Activated CD8-positive, alpha-beta memory T cell treated with anti-CD3 and anti-CD28 coated beads, Interleukin-2, amount 50 U/mL, for 4 hours (primary cell): Measurements from ENCODE around the gene PARP14.
"Not testable (repeated sequence)": the region's sequence is repeated elsewhere in the genome, so short reads cannot be mapped to it uniquely, and the experiment has no call there.

Source experiments
- DNase-seq: peaks from one replicate; pipeline ENCODE4 v3.0.0-alpha.2; 2020

PARP14 gene, protein sequence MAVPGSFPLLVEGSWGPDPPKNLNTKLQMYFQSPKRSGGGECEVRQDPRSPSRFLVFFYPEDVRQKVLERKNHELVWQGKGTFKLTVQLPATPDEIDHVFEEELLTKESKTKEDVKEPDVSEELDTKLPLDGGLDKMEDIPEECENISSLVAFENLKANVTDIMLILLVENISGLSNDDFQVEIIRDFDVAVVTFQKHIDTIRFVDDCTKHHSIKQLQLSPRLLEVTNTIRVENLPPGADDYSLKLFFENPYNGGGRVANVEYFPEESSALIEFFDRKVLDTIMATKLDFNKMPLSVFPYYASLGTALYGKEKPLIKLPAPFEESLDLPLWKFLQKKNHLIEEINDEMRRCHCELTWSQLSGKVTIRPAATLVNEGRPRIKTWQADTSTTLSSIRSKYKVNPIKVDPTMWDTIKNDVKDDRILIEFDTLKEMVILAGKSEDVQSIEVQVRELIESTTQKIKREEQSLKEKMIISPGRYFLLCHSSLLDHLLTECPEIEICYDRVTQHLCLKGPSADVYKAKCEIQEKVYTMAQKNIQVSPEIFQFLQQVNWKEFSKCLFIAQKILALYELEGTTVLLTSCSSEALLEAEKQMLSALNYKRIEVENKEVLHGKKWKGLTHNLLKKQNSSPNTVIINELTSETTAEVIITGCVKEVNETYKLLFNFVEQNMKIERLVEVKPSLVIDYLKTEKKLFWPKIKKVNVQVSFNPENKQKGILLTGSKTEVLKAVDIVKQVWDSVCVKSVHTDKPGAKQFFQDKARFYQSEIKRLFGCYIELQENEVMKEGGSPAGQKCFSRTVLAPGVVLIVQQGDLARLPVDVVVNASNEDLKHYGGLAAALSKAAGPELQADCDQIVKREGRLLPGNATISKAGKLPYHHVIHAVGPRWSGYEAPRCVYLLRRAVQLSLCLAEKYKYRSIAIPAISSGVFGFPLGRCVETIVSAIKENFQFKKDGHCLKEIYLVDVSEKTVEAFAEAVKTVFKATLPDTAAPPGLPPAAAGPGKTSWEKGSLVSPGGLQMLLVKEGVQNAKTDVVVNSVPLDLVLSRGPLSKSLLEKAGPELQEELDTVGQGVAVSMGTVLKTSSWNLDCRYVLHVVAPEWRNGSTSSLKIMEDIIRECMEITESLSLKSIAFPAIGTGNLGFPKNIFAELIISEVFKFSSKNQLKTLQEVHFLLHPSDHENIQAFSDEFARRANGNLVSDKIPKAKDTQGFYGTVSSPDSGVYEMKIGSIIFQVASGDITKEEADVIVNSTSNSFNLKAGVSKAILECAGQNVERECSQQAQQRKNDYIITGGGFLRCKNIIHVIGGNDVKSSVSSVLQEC (N-terminal part only)

DNA sequence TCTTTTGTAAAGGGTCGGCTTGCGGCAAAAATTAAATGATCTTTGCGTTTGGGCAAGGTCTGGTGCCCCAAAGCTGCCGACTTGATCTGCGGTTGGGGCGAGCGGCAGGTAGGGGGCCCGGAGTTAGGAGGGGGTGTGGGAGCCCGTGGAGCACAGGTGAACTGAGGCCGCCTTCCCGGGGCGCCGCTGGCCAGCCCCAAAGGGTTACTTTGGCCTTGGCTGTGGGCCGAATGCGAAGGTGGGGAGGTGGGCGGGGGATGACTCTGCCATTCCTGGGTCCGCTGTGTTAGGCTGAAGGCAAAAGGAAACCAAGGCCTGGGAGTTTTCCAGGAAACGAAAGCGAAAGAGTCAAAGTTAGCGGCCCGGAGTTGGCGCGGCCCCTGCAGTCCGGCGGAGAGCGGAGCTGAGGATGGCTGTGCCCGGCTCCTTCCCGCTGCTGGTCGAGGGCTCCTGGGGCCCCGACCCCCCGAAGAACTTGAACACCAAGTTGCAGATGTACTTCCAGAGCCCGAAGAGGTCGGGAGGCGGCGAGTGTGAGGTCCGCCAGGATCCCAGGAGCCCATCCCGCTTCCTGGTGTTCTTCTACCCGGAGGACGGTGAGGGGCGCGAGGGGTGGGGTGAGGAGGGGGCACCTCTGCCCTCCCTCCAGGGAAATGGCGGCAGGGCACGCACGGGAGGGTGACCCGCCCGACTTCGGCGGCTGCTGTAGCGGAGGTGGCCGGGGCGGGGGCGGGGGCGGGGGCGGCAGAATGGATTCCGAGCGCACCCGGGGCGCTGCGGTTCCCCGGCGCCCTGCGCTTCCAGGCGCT lies at the start of gene PARP14:
Gene PARP14, plus strand, starts transcription at position 365 of the 809 bp plus-strand sequence. Its CDS starts 45 bp downstream, at position 410.
- peak; percentile 64 for DNase-seq

DNA sequence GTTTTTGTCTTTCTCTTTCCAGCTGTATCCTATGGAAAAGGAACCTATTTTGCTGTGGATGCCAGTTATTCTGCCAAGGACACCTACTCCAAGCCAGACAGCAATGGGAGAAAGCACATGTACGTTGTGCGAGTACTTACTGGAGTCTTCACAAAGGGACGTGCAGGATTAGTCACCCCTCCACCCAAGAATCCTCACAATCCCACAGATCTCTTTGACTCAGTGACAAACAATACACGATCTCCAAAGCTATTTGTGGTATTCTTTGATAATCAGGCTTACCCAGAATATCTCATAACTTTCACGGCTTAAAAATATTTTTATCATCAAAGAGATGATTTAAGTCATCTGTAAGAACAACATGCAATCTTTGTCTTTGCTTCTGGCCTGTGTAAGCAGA lies 44.9 kb upstream of the PARP14 start:
- DNase-seq, result no peak

DNA sequence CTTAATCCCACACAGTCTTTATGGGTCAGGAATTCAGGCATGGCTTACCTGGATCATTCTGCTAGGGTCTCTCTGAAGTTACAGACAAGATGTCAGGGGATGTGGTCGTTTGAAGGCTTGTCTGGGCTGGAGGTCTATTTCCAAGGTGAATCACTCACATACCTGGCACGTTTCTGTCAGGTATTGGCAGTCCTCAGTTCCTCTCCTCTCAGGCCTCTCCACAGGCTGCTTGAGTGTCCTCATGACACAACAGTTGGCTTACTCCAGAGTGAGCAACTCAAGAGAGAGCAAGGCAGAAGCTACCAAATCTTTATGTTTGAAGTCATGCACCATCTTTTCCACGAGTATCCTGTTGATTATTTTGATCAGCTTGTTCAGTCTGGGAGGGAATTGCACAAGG lies 43.9 kb upstream of the PARP14 start:
- DNase-seq, result no peak

DNA sequence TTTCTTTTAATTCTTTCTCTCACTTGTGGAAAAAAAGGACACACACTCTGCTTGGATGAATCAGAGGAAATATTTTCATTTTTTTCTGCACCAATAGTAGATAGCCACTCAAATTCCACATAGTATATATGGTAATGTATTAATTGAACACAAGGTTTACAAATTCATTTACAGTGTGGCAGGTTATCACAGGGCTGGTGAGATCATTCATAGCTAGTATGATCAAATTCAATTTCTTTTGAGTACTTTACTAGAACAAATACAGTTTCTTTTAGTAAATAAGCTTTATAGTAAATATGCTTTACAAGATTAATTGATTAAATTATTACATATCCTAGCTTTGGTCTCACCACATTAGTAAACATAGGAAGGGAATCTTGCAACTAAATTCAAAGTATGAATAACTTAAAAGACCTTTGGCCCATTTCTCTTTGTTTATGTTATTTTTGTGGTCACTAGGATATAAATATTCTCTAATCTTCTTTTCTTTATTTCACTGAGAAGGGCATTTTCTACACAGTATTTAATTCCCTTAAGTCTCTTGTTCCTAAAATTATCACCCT lies 40.1 kb upstream of the PARP14 start:
- DNase-seq, result no peak

DNA sequence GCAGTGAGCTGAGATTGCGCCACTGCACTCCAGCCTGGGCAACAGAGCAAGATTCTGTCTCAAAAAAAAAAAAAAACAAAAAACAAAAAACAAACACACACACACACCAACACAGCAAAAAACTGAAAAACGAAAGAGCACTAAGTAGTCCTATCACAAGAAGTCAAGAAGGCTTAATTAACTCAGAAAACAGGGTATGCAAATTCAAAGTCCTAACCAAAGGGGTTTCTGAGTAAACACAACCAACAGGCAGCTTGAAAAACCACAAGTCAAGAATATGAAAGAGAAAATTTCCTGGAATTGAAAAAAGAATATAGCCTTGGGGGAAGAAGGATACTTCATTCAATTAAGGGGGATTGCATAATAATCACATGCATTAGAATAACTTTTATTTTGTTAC lies 37.7 kb upstream of the PARP14 start:
- DNase-seq, result no peak

DNA sequence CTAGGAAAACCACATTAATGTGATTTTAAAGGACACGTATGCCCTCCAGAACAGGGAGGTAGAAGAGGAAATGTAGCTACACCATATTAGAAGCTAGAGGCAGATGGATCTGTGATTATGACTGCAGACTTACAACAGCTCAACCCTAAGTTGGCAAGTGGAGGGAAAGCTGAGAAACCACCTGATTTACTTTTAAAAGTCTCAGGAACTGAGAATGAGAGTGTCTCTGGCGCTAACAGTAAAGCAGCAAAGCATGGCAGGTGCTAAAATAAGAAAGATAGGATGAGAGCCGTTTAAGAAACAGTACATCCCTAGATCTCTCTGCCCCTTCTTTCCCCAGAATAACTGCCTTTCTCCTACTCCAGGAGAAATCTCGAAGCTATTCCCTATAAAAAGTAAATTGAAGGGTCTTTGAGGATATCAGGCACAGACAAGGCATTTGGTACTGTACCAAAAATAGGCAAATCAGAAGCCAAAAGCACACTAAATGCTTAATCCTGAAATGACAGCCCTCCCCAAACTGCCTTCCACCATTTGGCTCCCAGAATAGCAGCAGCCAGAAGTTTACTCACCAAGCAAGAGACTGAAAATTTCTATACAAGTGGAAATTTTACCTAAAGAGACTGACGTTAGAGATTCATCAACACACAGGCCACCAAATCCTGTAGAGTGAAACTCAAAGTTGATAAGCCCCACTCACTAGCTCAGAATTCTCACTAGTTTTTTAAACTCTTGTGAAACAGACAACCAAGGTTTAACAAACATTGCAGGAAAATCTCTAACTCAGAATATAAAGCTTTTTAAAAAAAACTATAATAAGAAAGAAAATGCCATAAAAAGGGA lies 34.3 kb upstream of the PARP14 start:
- DNase-seq, result no peak

DNA sequence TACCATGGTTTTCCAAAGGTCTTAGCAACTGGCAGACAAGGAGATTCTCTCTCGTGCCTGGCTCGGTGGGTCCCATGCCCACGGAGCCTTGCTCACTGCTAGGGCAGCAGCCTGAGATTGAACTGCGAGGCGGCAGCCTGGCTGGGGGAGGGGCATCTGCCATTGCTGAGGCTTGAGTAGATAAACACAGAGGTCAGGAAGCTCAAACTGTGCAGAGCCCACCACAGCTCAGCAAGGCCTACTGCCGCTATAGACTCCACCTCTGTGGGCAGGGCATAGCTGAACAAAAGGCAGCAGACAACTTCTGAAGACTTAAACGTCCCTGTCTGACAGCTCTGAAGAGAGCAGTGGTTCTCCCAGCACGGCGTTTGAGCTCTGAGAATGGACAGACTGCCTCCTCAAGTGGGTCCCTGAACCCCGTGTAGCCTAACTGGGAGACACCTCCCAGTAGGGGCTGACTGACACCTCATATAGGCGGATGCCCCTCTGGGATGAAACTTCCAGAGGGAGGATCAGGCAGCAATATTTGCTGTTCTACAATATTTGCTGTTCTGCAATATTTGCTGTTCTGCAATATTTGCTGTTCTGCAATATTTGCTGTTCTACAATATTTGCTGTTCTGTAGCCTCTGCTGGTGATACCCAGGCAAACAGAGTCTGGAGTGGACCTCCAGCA lies 29.3 kb upstream of the PARP14 start:
- DNase-seq, result not testable (repeated sequence)

DNA sequence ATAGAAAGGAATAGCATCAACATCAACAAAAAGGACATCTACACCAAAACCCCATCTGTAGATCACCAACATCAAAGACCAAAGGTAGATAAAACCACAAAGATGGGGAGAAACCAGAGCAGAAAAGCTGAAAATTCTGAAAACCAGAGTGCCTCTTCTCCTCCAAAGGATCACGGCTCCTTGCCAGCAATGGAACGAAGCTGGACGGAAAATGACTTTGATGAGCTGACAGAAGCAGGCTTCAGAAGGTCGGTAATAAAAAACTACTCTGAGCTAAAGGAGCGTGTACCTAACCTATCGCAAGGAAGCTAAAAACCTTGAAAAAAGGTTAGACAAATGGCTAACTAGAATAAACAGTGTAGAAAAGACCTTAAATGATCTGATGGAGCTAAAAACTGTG lies 28.7 kb upstream of the PARP14 start:
- not testable (repeated sequence) for DNase-seq

DNA sequence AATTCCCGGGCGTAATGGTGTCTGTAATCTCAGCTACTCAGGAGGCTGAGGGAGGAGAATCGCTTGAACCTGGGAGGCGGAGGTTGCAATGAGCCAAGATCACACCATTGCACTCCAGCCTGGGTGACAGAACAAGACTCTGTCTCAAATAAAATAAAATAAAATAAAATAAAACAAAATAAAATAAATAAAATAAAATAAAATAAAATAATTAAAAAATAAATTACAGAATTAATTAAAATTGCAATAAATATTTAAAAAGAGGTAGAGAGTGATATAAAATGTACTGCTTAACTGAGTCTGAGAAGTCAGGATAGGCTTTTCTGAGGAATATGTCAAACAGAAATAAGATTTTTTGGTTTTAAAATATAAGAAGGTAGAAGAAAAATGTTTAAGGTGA lies 22.3 kb upstream of the PARP14 start:
- DNase-seq, result not testable (repeated sequence)

DNA sequence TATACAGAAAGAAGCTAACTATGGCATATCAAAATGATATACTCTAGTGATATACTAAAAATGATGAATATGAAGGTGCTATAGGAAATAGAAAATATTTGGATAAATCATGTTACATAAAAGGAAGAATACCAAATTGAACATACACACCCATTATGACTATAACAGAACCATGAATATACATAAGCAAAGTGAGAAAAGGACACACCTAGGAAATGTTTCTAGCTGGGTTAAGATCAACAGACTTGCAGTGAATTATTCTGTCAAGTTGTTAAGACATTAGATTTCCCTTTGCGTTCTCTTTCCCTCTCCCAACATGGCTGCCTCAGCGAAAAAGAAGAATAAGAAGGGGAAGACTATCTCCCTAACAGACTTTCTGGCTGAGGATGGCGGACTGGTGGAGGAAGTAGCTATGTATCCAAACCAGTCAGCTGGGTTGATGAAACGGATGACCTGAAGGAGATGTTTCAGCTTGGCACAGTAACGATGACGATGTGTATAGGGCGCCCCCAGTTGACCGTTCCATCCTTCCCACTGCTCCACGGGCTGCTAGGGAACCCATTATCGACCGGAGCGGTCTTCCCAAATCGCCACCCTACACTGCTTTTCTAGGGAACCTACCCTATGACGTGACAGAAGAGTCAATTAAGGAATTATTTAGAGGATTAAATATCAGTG lies 20.2 kb upstream of the PARP14 start:
- DNase-seq, result no peak

DNA sequence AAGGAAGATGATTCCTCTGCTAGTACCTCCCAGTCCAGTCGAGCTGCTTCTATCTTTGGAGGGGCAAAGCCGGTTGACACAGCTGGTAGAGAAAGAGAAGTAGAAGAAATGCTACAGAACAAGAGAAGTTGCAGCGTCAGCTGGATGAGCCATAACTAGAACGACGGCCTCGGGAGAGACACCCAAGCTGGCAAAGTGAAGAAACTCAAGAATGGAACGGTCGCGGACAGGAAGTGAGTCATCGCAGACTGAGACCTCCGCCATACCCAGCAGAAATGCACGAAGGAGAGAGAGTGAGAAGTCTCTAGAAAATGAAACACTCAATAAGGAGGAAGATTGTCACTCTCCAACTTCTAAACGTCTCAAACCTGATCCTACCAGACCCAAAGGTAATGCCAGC lies 19.0 kb upstream of the PARP14 start:
- DNase-seq, result no peak

DNA sequence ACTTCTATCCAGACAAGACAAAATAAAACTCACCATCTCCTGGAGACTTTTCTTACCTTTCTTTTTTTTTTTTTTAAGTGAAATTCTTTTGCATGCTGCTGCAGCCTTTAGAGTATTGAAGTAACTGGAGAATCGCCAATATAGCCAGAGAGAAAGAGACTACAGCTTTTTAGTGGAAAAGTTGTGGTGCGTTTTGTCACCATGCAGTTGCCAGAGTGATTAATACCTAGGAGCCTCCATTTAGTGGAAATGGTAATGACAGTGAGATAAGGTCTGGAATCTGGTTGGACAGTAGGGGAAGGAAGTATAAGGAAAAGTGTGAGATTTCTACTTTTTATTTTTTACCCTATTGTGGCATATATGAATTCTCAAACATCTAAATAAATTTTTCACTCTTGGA lies 18.1 kb upstream of the PARP14 start:
- DNase-seq, result no peak

DNA sequence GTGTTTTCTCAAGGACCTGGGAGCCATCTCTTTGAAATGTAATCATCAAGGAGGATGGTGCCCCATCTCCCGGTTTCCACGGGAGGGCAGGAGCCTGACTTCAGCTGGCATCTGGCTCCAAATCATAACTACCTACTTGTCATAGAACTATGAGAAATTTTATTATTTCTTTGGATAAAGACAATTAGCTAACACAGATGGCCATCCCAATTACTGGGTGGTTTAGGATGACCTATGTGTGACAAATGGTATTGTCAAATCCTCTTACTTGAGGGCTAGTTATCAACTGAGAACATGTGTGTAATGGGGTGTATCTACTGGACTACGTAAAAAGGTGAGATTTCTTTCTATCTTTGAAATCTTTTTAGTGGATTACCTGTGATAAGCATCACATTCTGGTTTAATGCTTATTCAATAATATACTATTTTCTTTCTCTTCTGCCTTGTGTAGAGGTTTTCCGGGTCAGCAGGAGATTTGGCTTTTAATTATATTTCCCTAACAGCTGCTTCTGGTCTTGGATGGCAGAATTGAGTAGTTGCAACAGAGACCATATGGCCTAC lies 15.3 kb upstream of the PARP14 start:
- no peak for DNase-seq

DNA sequence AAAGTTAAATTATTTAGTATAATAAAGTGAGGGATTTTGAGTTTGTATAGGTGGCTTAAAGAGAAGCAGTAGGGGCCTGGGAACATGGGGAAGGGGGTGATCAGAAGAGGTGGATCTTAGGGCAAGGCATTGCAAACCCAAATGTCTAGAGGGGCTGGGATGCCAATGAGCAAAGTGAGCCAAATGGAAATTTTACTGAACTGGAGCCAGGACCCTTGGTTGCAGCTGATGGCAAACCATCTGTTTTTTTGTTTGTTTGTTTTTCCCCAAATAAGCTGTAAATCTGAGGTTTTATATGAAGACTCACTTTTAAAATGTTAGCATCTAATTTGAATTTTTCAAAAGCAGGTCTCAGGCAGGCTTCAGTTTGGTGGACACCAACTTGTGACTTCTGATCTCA lies 14.8 kb upstream of the PARP14 start:
- no peak for DNase-seq

DNA sequence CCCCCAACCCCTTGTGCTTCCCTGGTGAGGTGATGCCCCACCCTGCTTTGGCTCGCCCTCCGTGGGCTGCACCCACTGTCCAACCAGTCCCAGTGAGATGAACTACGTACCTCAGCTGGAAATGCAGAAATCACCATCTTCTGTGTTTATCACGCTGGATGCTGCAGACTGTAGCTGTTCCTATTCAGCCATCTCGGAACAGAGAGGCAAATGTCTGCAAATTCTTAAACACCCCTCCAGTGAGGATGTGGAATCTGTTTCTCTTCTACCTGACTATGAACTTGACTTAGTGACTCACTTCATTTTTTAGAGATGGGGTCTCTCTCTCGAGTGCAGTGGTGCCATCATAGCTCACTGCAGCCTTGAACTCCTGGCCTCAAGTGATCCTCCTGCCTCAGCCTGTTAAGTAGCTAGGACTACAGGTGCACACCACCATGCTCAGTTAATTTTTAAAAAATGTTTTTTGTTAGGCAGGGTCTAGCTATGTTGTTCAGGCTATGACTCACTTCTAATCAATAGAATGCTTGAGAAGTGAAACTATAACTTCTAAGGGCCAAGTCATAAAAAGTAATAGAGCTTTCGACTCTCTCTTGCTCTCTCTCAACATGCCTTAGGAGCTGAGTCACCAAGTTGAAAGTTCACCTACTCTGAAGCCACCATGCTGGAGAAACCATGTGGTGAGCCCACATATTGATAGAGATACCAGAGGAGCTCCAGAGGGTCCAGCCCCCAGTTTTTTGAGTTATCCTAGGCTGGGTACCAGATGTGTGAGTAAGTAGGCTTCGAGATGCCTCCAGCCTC lies 11.5 kb upstream of the PARP14 start:
- no peak for DNase-seq

DNA sequence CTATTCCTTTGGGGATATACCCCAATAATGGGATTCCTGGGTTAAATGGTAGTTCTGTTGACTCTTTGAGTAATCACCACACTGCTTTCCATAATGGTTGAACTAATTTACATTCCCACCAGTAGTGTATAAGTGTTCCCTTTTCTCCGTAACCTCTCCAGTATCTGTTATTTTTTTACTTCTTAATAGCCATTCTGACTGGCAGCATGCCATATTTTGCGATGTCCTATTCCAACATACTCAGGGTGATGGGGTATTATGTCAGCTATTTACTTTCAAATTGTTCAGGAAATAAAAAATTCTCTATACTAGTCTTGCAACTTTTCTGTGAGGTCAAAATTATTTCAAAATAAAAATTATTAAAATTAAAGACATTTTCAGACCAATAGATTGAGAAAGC lies 9.1 kb upstream of the PARP14 start:
- DNase-seq, result no peak

DNA sequence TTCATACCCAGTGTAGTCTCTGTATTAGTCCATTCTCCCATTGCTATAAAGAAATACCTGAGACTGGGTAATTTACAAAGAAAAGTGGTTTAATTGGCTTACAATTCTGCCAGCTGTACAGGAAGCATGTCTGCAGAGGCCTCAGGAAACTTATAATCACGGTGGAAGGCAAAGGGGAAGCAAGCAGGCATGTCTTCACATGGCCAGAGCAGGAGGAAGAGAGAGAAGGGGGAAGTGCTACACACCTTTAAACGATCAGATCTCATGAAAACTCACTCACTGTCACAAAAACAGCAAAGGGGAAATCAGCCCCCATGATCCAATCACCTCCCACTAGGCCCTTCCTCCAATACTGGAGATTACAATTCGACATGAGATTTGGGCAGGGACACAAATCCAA lies 6.3 kb upstream of the PARP14 start:
- DNase-seq, result no peak

DNA sequence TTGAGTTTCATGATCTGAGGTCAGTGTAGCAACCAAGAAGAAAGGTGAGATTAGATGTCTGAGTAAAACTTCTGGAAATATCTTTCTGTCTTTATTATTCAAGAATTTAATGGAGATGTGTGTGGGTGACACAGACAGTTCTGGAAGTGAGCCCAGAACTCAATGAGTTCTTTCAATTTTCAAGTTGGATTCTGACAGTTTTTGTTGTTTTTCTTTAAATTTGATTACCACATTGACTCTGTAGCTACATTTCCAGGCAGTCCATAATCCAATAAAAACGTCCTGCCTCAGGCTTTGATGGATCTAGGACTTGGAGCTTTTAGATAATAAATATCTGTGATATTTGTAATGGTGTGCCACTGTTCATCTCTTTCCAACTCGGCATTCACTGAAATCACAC lies 3.9 kb upstream of the PARP14 start:
- DNase-seq, result no peak

DNA sequence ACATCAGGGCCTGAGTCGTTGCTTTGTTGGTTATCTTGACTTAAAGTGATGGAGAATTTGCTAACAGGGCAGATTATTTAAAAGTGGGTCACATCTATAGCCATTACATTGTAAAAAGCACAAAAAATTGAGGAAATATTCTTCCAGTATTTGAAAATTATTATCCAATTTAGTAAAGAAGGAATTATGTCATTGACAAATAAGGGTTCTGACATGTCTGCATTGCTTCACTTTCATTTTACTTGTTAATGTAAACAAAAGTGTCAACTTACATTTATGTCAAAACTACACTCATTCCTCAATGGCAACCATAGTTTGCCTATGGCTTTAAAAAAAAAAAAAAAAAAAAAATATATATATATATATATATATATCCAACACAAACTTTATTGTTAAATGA lies 3.4 kb upstream of the PARP14 start:
- DNase-seq, result no peak
